NT2/D1 (cell line): ENCODE data around the gene IFIT1.

Source experiments
- YY1 ChIP-seq: IDR thresholded peaks from 2 replicates; pipeline ENCODE4 v1.6.1; 2011; ENCODE audit not compliant: insufficient read length, insufficient read depth
- ZNF274 ChIP-seq: IDR thresholded peaks from 2 replicates; pipeline ENCODE4 v1.6.1; 2011; ENCODE audit warnings: mild to moderate bottlenecking, low read depth, low read length

DNA sequence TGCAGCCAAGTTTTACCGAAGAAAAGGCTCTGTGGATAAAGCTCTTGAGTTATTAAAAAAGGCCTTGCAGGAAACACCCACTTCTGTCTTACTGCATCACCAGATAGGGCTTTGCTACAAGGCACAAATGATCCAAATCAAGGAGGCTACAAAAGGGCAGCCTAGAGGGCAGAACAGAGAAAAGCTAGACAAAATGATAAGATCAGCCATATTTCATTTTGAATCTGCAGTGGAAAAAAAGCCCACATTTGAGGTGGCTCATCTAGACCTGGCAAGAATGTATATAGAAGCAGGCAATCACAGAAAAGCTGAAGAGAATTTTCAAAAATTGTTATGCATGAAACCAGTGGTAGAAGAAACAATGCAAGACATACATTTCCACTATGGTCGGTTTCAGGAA, 10.6 kb downstream of the IFIT1 start:
- TF ChIP-seq YY1 (no peak), ZNF274 (no peak)
